Mucosa of stomach (tissue), 1 donor: Measurements from ENCODE around the gene SFXN2.
A peak's percentile ranks its signal among the peaks of the same experiment; 100 is the strongest.

ENCODE experiments used
- H3K27me3 ChIP-seq: one replicate; pipeline ENCODE4 v1.7.0; 2013; ENCODE audit warnings: mild to moderate bottlenecking, low read length; ENCODE audit not compliant: control insufficient read depth, insufficient read depth
- H3K36me3 ChIP-seq: one replicate; pipeline ENCODE4 v1.7.0; 2013; ENCODE audit warnings: low read length; ENCODE audit not compliant: control insufficient read depth, insufficient read depth
- H3K4me1 ChIP-seq: one replicate; pipeline ENCODE4 v1.7.0; 2013; ENCODE audit warnings: mild to moderate bottlenecking, low read length; ENCODE audit not compliant: control insufficient read depth, insufficient read depth
- H3K4me3 ChIP-seq: one replicate; pipeline ENCODE4 v1.7.0; 2013; ENCODE audit warnings: low read length
- H3K9ac ChIP-seq: one replicate; pipeline ENCODE4 v1.7.0; 2013; ENCODE audit warnings: mild to moderate bottlenecking, low read length, moderate library complexity
- H3K9me3 ChIP-seq: one replicate; pipeline ENCODE4 v1.7.0; 2013; ENCODE audit warnings: mild to moderate bottlenecking, low read length, moderate library complexity; ENCODE audit not compliant: control insufficient read depth
- donor health status: Pancreatic carcinoma.

The SFXN2 gene

GRCh38 chr10:102777711-102778453, 63.4 kb downstream of the SFXN2 start:
- H3K9me3 ChIP-seq: no peaks in the 10 kb centered on the region
- no peak overlapping the region for H3K9ac ChIP-seq
- H3K4me3 ChIP-seq: no peak overlapping the region
- no peaks in the 10 kb centered on the region for H3K27me3 ChIP-seq
- H3K4me1 ChIP-seq: peaks cover 59% of the 10 kb centered on the region
- no peaks in the 10 kb centered on the region for H3K36me3 ChIP-seq

GRCh38 chr10:102778781-102779180, 64.3 kb downstream of the SFXN2 start:
- H3K9ac ChIP-seq: no peak overlapping the region
- H3K36me3 ChIP-seq: no peaks in the 10 kb centered on the region
- H3K9me3 ChIP-seq: no peaks in the 10 kb centered on the region
- peaks cover 68% of the 10 kb centered on the region for H3K4me1 ChIP-seq
- H3K4me3 ChIP-seq: no peak overlapping the region
- H3K27me3 ChIP-seq: no peaks in the 10 kb centered on the region

- Histone ChIP-seq H3K9ac (no peak overlapping the region), H3K36me3 (no peaks in the 10 kb centered on the region), H3K4me3 (no peak overlapping the region), H3K4me1 (peaks cover 62% of the 10 kb centered on the region), H3K27me3 (no peaks in the 10 kb centered on the region), H3K9me3 (no peaks in the 10 kb centered on the region)
Observed at GRCh38 chr10:102779680-102780526, 65.5 kb downstream of the SFXN2 start.

GRCh38 chr10:102780527-102780808, 66.0 kb downstream of the SFXN2 start:
- Histone ChIP-seq H3K36me3 (no peaks in the 10 kb centered on the region), H3K27me3 (no peaks in the 10 kb centered on the region), H3K4me1 (peaks cover 57% of the 10 kb centered on the region), H3K9me3 (no peaks in the 10 kb centered on the region), H3K4me3 (no peak overlapping the region), H3K9ac (no peak overlapping the region)

GRCh38 chr10:102781090-102781920, 66.9 kb downstream of the SFXN2 start:
- no peaks in the 10 kb centered on the region for H3K9me3 ChIP-seq
- no peaks in the 10 kb centered on the region for H3K36me3 ChIP-seq
- no peak overlapping the region for H3K9ac ChIP-seq
- H3K4me1 ChIP-seq: peaks cover 48% of the 10 kb centered on the region
- H3K4me3 ChIP-seq: no peak overlapping the region
- H3K27me3 ChIP-seq: no peaks in the 10 kb centered on the region

GRCh38 chr10:102781921-102782557, 67.6 kb downstream of the SFXN2 start:
- Histone ChIP-seq H3K9me3 (no peaks in the 10 kb centered on the region), H3K4me3 (no peak overlapping the region), H3K36me3 (no peaks in the 10 kb centered on the region), H3K4me1 (peaks cover 41% of the 10 kb centered on the region), H3K9ac (peak overlapping the region; percentile 30), H3K27me3 (no peaks in the 10 kb centered on the region)

- Histone ChIP-seq H3K4me1 (peaks cover 38% of the 10 kb centered on the region), H3K9me3 (no peaks in the 10 kb centered on the region), H3K27me3 (no peaks in the 10 kb centered on the region), H3K9ac (peak overlapping the region; percentile 30), H3K4me3 (peak overlapping the region; percentile 1), H3K36me3 (no peaks in the 10 kb centered on the region)
Observed at GRCh38 chr10:102782673-102783551, 68.5 kb downstream of the SFXN2 start.

GRCh38 chr10:102783568-102783967, 69.1 kb downstream of the SFXN2 start:
- Histone ChIP-seq H3K4me3 (no peak overlapping the region), H3K4me1 (peaks cover 38% of the 10 kb centered on the region), H3K36me3 (no peaks in the 10 kb centered on the region), H3K9me3 (no peaks in the 10 kb centered on the region), H3K9ac (peak overlapping the region; percentile 30), H3K27me3 (no peaks in the 10 kb centered on the region)

GRCh38 chr10:102785818-102786217, 71.4 kb downstream of the SFXN2 start:
- Histone ChIP-seq H3K4me3 (no peak overlapping the region), H3K4me1 (peaks cover 33% of the 10 kb centered on the region), H3K9ac (no peak overlapping the region), H3K36me3 (no peaks in the 10 kb centered on the region), H3K9me3 (no peaks in the 10 kb centered on the region), H3K27me3 (no peaks in the 10 kb centered on the region)

GRCh38 chr10:102791754-102792395, 77.4 kb downstream of the SFXN2 start:
- no peak overlapping the region for H3K9ac ChIP-seq
- peaks cover 13% of the 10 kb centered on the region for H3K4me1 ChIP-seq
- no peak overlapping the region for H3K4me3 ChIP-seq

More at GRCh38 chr10:102791754-102792395, 77.4 kb downstream of the SFXN2 start:
- no peaks in the 10 kb centered on the region for H3K9me3 ChIP-seq
- no peaks in the 10 kb centered on the region for H3K27me3 ChIP-seq
- no peaks in the 10 kb centered on the region for H3K36me3 ChIP-seq
